Chondrocyte (in vitro differentiated cells): ENCODE data around the gene RIMOC1. TPM values are rescaled to one million over a fixed set of nuclear protein-coding genes. Genes with fewer than 3 reads are reported as not detected.

Experiments
- DNase-seq: peaks from one replicate; pipeline ENCODE4 v3.0.0; 2021; ENCODE audit warnings: mixed read lengths, low spot score
- H3K27ac Mint-ChIP-seq: one replicate; pipeline ENCODE4 v1.8.0; 2021; ENCODE audit warnings: mild to moderate bottlenecking, moderate library complexity, mixed read lengths; ENCODE audit not compliant: unreplicated experiment
- H3K27me3 Mint-ChIP-seq: 2 replicates; pipeline ENCODE4 v1.8.0; 2021; ENCODE audit warnings: low read depth, mixed read lengths
- H3K36me3 Mint-ChIP-seq: 2 replicates; pipeline ENCODE4 v1.8.0; 2021; ENCODE audit warnings: low read depth, mixed read lengths
- H3K4me1 Mint-ChIP-seq: 2 replicates; pipeline ENCODE4 v1.8.0; 2021; ENCODE audit warnings: low read depth, mild to moderate bottlenecking, mixed read lengths
- H3K4me3 Mint-ChIP-seq: one replicate; pipeline ENCODE4 v1.8.0; 2021; ENCODE audit warnings: mild to moderate bottlenecking, moderate library complexity, mixed read lengths; ENCODE audit not compliant: unreplicated experiment
- H3K9me3 Mint-ChIP-seq: 2 replicates; pipeline ENCODE4 v1.8.0; 2021; ENCODE audit warnings: low read depth, mixed read lengths
- CTCF ChIP-seq: fragments of 200-600 bp; sonication (generic); IDR thresholded peaks from 2 replicates; pipeline ENCODE4 v1.5.0; 2021; ENCODE audit warnings: antibody characterized with exemption, mild to moderate bottlenecking, moderate library complexity
- total RNA-seq: library from RNA; stranded (reverse); gene quantifications from 3 replicates; pipeline ENCODE4 v1.2.1, GENCODE V29; 2021

RIMOC1 gene
- total RNA-seq, 1 donor from 2014 or later, result 38.9 TPM

GRCh38 chr5:41874512-41875060, 29.6 kb upstream of the RIMOC1 start:
- no peak for TF ChIP-seq CTCF
- Mint-ChIP-seq H3K4me1 (peaks cover 26% of the 10 kb centered on the region), H3K36me3 (no peaks in the 10 kb centered on the region), H3K4me3 (no peak overlapping the region), H3K27ac (no peak overlapping the region), H3K27me3 (peaks cover 7% of the 10 kb centered on the region), H3K9me3 (peaks cover 2% of the 10 kb centered on the region)
- no peak for DNase-seq

GRCh38 chr5:41875121-41875520, 29.0 kb upstream of the RIMOC1 start:
- H3K36me3 Mint-ChIP-seq, result no peaks in the 10 kb centered on the region
- H3K4me3 Mint-ChIP-seq, result no peak overlapping the region
- peaks cover 26% of the 10 kb centered on the region for H3K4me1 Mint-ChIP-seq
- TF ChIP-seq CTCF, result no peak
- no peak overlapping the region for H3K27ac Mint-ChIP-seq
- DNase-seq, result no peak
- peaks cover 7% of the 10 kb centered on the region for H3K27me3 Mint-ChIP-seq
- peaks cover 2% of the 10 kb centered on the region for H3K9me3 Mint-ChIP-seq

- H3K4me1 Mint-ChIP-seq, result peaks cover 14% of the 10 kb centered on the region
- TF ChIP-seq CTCF, result no peak
- H3K36me3 Mint-ChIP-seq, result no peaks in the 10 kb centered on the region
- no peak overlapping the region for H3K27ac Mint-ChIP-seq
- DNase-seq, result no peak
- peaks cover 2% of the 10 kb centered on the region for H3K9me3 Mint-ChIP-seq
- peaks cover 10% of the 10 kb centered on the region for H3K27me3 Mint-ChIP-seq
- H3K4me3 Mint-ChIP-seq, result no peak overlapping the region
These were observed 27.5 kb upstream of the RIMOC1 start for GRCh38 chr5:41876678-41877077.

GRCh38 chr5:41877408-41877807, 26.7 kb upstream of the RIMOC1 start:
- Mint-ChIP-seq H3K27ac (no peak overlapping the region), H3K4me1 (peaks cover 8% of the 10 kb centered on the region), H3K9me3 (peaks cover 2% of the 10 kb centered on the region), H3K27me3 (peaks cover 10% of the 10 kb centered on the region), H3K4me3 (no peak overlapping the region), H3K36me3 (no peaks in the 10 kb centered on the region)
- DNase-seq, result no peak
- TF ChIP-seq CTCF, result no peak

GRCh38 chr5:41878173-41878572, 26.0 kb upstream of the RIMOC1 start:
- TF ChIP-seq CTCF, result no peak
- Mint-ChIP-seq H3K27ac (no peak overlapping the region), H3K9me3 (peaks cover 2% of the 10 kb centered on the region), H3K4me3 (no peak overlapping the region), H3K36me3 (no peaks in the 10 kb centered on the region), H3K4me1 (peaks cover 8% of the 10 kb centered on the region), H3K27me3 (peaks cover 10% of the 10 kb centered on the region)
- DNase-seq, result no peak
